Cerebellar cortex (tissue), 1 donor: ENCODE measurements around the gene SRGAP2B.
"Not testable (repeated sequence)": the region's sequence is repeated elsewhere in the genome, so short reads cannot be mapped to it uniquely, and the experiment has no call there.

Source experiments
- DNase-seq: peaks from one replicate; pipeline ENCODE4 v3.0.0-alpha.2; 2015; ENCODE audit warnings: low spot score

Gene SRGAP2B

DNA sequence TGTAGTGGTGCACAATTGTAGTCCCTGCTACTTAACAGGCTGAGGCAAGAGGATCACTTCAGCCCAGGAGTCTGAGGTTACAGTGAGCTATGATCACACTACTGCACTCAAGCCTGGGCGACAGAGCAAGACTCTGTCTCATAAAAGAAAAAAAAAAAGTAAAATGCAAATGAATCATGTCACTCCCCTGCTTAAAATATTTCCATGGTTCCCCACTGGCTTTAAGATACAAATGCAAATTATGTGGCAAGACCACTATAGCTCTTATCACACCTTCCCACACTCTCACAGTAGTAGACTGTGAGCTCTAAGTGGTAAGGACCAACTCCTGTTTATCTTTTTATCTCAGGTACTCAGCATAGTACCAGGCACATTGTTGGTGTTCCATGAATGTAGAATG is 53.6 kb downstream of the SRGAP2B start:
- not testable (repeated sequence) for DNase-seq

GRCh38 chr1:145036019-145036418 is 59.1 kb downstream of the SRGAP2B start:
- not testable (repeated sequence) for DNase-seq

GRCh38 chr1:145033523-145033922 is 61.6 kb downstream of the SRGAP2B start:
- not testable (repeated sequence) for DNase-seq

GRCh38 chr1:145027251-145027650 is 67.9 kb downstream of the SRGAP2B start:
- not testable (repeated sequence) for DNase-seq

GRCh38 chr1:145025286-145025685 is 69.8 kb downstream of the SRGAP2B start:
- not testable (repeated sequence) for DNase-seq

- DNase-seq: peak; percentile 45
Observed at GRCh38 chr1:145022259-145022658, 72.9 kb downstream of the SRGAP2B start.

DNA sequence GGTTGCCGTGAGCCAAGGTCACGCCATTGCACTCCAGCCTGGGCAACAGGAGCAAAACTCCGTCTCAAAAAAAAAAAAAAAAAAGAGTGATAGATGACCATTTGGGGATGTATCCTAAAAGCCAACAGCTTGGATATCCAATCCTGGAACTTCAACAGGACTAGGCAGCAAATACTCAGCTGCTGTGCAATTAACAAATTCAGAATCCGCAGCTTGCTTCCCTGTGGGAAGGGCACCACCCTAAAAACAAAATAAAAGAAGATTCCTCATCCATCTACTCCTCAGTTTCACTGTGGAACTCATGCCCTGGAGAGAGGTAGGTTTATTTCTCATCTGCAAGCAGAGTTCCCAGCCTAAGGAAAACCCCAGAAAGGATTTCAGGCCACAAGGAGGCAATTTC is 73.4 kb downstream of the SRGAP2B start:
- DNase-seq: not testable (repeated sequence)

- not testable (repeated sequence) for DNase-seq
Observed at GRCh38 chr1:145019709-145020108, 75.4 kb downstream of the SRGAP2B start.

DNA sequence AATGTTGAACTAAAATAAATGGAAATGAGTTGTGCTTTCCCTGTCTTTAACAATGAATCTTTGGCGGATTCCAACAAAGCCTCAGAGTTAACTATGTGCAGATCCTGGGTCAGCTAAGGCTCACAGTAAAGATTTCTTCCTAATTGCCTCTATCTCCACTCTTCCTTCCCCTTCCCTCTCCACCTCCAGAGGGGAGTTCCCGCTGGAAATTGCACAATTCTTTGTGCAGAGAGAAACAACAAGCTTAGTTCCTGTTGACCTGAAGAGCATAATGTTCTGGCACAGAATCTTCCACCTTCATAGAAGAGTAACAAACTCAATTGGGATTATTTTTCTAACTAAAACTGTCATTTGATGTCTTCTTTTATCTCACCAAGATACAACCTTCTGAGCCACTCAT is 77.4 kb downstream of the SRGAP2B start:
- DNase-seq: not testable (repeated sequence)

GRCh38 chr1:145016492-145016862 is 78.7 kb downstream of the SRGAP2B start:
- DNase-seq: not testable (repeated sequence)

GRCh38 chr1:145015744-145016491 is 79.2 kb downstream of the SRGAP2B start:
- DNase-seq: not testable (repeated sequence)

GRCh38 chr1:145013353-145013752 is 81.8 kb downstream of the SRGAP2B start:
- DNase-seq: not testable (repeated sequence)

GRCh38 chr1:145011811-145012210 is 83.3 kb downstream of the SRGAP2B start:
- not testable (repeated sequence) for DNase-seq

DNA sequence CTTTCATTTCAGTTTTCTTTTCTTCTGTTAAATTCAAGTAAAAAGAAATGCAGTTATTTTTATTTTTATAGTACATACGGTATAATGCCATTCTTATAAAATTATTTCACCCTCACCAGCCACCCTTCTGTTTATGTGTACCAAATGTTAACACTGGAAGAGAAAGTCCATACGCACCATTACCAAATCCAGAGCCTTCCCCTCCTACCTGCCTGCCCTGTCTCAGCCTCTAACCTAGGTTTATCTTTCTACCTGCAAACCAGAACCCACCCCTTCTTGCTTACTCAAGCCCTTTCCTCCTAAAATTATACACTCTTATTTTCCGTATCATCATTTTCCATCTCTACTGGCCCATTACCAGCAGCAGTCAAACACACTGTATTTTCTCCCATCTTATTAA is 84.5 kb downstream of the SRGAP2B start:
- not testable (repeated sequence) for DNase-seq

DNA sequence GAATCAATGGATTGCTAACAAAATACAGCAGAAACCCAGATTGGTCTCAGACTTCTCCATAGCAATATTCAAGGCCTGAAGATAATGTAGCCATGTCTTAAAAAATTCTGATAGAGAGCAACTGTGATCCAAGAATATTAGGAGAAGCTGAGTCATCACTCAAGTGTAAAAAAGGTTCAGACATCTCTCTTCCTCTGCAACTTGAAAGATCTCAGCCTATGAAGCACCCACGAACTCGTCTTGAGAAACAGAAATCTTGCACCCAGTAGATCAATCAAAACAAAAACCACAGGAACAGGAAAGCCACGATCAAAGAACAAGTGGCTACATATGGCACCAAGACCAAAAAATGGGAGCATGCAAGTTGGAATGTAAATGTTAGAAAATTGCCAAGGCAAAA is 85.2 kb downstream of the SRGAP2B start:
- not testable (repeated sequence) for DNase-seq

DNA sequence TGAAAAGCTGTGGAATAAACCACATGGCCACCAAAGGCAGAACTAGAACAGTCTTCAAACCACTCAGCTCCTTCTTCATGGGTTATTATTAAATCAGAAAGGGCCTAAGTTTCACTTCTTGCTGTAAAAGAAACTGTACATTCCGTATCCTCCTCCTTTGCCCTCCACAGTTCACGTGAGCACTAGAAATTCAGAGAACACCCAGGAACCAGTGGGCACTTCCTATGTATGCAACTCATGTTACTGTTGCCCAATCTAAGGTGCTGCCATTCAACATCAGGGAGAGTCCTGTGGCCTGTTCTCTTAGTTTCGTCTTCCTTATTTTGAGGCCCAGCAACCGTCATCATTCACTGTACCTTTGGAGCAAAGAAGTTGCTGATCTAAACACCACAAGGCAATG is 86.7 kb downstream of the SRGAP2B start:
- DNase-seq: not testable (repeated sequence)

DNA sequence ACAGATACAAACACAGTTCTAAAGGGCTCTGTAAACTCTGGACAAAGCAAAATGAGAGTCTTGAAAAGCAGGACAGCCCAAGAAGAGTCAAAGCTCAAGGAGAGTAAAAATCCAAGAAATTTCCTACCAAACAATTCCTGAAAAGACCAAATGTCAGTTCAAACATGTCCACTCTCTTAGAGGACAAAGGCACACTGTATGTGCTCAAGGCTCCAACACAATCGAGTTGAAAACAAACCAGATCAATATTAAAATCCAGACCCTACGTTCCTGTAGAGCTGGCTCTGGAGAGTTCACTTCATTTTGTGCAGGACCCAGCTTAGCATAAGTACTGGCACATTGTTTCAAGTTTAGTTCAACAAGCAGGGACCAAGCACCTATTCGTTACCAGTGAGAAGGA is 90.0 kb downstream of the SRGAP2B start:
- not testable (repeated sequence) for DNase-seq

- not testable (repeated sequence) for DNase-seq
Observed at GRCh38 chr1:145001381-145001780, 93.7 kb downstream of the SRGAP2B start.

- DNase-seq: not testable (repeated sequence)
Observed at GRCh38 chr1:145000743-145001326, 94.3 kb downstream of the SRGAP2B start.

DNA sequence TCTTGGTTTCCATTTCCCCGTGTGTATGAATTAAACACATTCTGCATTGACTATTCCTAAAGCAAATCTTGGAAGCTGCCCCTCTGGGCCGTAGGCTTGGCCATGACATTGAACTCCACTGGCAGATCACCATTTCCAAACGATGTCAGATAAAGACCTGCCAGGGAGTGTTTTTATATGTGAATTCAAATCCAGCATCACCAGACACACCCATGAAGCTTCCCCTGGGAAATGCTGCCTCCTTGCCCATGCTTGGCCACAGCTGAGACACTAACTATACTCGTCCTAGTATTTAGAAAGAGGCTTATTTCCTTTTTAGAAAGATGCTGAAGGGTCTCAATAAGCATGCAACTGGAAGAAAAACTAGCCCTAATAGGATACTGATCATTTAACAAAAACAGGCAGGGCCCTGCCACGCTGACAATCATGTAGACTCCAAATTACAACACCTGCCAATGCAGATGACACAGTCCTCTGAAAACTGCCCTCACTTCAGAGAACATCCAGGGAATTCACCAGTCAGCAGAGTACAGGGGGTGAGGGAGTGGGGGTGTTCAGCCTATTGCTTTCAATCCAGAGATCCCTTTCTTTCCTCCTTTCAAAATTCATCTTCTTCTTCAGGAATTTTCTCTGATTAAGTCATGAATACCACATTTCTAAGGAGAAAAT is 94.9 kb downstream of the SRGAP2B start:
- DNase-seq: not testable (repeated sequence)

- not testable (repeated sequence) for DNase-seq
Observed at GRCh38 chr1:144998981-144999273, 96.2 kb downstream of the SRGAP2B start.

DNA sequence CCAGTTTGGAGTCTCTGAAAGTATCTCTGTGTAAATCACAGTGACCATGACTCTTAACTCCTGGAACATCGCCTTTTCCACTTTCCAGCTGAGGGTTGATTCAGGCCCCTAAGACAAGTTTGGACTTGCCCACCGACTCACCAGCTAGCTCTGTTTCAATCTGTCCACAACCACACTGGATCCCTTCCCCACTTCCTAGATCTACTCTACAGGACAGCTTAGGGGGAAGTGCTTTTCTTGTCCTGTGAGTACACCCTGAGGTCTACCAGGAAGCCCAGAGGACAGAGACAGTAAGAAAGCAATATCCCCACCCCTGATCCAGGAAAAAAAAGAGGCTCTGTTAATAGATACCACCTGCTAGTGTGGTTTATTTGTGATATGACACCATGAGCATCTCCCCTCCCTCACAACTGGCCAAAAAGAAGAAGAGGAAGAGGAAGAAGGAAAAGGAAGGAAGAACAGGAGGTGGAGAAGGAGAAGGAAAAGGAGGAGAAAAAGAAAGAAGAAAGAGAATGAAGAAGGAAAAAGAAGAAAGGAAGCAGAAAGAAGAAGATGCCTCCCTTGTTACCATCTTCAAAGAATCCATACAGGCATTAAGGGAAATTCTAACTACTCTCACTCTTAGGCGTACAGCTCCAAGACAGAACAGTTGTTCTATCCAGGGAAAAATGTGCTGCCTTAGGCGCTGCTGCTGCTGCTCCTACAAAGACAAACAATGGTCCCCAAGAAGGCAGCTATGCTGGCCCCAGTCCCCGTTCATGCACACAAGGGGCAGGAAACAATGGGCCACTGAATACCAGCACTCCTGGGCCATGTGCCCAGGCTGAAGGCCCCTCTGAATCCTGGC is 96.8 kb downstream of the SRGAP2B start:
- DNase-seq: not testable (repeated sequence)
